CD1c-positive myeloid dendritic cell (primary cell): ENCODE data around the gene NEDD9.
A peak's percentile ranks its signal among the peaks of the same experiment; 100 is the strongest.

Source experiments
- DNase-seq: peaks from one replicate; pipeline ENCODE4 v3.0.0-alpha.2; 2016; ENCODE audit errors: extremely low spot score

NEDD9 gene

GRCh38 chr6:11181478-11182136 is 50.9 kb downstream of the NEDD9 start:
- DNase-seq: no peak

GRCh38 chr6:11179419-11180202 is 52.9 kb downstream of the NEDD9 start:
- no peak for DNase-seq

GRCh38 chr6:11179088-11179418 is 53.4 kb downstream of the NEDD9 start:
- DNase-seq: no peak

GRCh38 chr6:11177271-11177670 is 55.2 kb downstream of the NEDD9 start:
- no peak for DNase-seq

GRCh38 chr6:11174242-11174611 is 58.2 kb downstream of the NEDD9 start:
- DNase-seq: peak; percentile 35

GRCh38 chr6:11172501-11173327 is 59.8 kb downstream of the NEDD9 start:
- DNase-seq: peak; percentile 75

- no peak for DNase-seq
Observed at GRCh38 chr6:11171952-11172351, 60.5 kb downstream of the NEDD9 start.

- no peak for DNase-seq
Observed at GRCh38 chr6:11168091-11168635, 64.3 kb downstream of the NEDD9 start.

GRCh38 chr6:11166948-11167347 is 65.5 kb downstream of the NEDD9 start:
- no peak for DNase-seq

- DNase-seq: no peak
Observed at GRCh38 chr6:11164717-11165646, 67.5 kb downstream of the NEDD9 start.

GRCh38 chr6:11163932-11164331 is 68.5 kb downstream of the NEDD9 start:
- no peak for DNase-seq

- no peak for DNase-seq
Observed at GRCh38 chr6:11162262-11162661, 70.2 kb downstream of the NEDD9 start.

GRCh38 chr6:11161031-11161956 is 71.2 kb downstream of the NEDD9 start:
- DNase-seq: no peak

GRCh38 chr6:11160199-11160598 is 72.3 kb downstream of the NEDD9 start:
- DNase-seq: no peak

GRCh38 chr6:11155589-11155988 is 76.9 kb downstream of the NEDD9 start:
- DNase-seq: no peak

- DNase-seq: no peak
Observed at GRCh38 chr6:11153447-11153846, 79.0 kb downstream of the NEDD9 start.

- DNase-seq: no peak
Observed at GRCh38 chr6:11152581-11152980, 79.9 kb downstream of the NEDD9 start.

GRCh38 chr6:11151488-11151887 is 81.0 kb downstream of the NEDD9 start:
- no peak for DNase-seq

- DNase-seq: no peak
Observed at GRCh38 chr6:11149551-11149950, 82.9 kb downstream of the NEDD9 start.

GRCh38 chr6:11146117-11146826 is 86.2 kb downstream of the NEDD9 start:
- no peak for DNase-seq
